ENCODE data around the gene BUB1. TPM values are rescaled to one million over a fixed set of nuclear protein-coding genes. Genes with fewer than 3 reads are reported as not detected.

The BUB1 gene
- total and polyA plus RNA-seq, 9 of the 15 experiments (the other 6 are each of a cell fraction or from before 2014, with no cell fraction given) = 73.4 to 247 (median 118) TPM

DNA sequence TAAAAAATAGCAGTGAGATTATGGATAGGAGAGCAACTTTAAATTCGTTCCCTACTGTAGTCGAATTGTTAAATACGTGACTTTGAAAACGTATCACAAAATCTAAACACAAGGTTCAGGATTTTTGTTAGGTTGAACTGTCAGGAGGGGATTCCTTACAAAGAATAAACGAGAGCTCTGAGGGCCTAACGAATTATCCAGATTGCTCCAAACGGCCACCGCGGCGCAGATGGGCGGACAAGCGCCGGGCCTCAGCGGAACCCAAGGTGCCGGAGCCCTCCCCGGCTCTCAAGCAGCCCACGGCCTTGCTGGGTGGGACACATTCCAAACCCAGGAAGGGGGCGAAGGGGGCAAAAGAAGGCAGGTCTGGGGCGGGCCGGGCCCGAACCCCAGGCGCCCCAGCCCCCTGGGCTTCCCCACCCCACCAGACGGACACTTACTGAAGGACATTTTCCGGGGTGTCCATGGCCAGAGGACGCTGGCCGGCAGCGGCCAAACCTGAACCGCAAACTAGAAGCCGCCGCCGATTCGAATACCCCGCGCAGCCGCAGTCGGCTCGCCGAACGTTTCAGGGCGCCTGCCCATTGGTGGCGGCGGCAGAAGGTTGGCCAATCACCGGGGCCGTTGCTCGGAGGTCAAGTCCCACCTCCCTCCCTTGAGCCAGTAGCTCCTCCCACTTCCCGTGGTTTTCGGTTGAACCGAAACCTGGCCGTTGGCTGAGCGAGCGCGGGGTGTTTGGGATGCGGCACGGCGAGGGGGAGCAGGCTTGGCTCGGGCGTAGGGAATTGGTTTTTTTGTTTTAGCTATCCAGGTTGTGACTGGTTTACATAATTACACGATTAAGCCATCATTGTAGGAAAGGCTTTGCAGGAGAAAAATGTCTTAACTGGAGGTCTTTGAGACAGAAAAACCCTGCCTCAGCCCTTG is at the start of gene BUB1 (continued):
- TF ChIP-seq EZH2 (IDR thresholded peaks at IDR 0.05; ENCODE audit: borderline replicate concordance, low read depth, low read length) (no peak), XRCC4 (IDR thresholded peaks at IDR 0.05; ENCODE audit: extremely low read depth, insufficient read depth, insufficient read length) (no peak), ZNF408 (CRISPR knock-in tag; IDR thresholded peaks at IDR 0.05; ENCODE audit: low read depth) (no peak), SMARCB1 (IDR thresholded peaks at IDR 0.05; ENCODE audit: insufficient read length, low read depth) (no peak), HLTF (IDR thresholded peaks at IDR 0.05) (no peak), PML (IDR thresholded peaks at IDR 0.05; ENCODE audit: low read length) (peak; percentile 89), MEF2A (IDR thresholded peaks at IDR 0.05; ENCODE audit: control insufficient read depth, low read depth, low read length) (no peak), NCOA2 (IDR thresholded peaks at IDR 0.05; ENCODE audit: partially characterized antibody in 2 of 2) (no peak), JUND (IDR thresholded peaks at IDR 0.05; ENCODE audit: borderline replicate concordance, low read depth, low read length) (peak; percentile 52; the same call in 1 of the 2 replicates), JUND (tag; IDR thresholded peaks at IDR 0.05; ENCODE audit: borderline replicate concordance, low read depth, low read length) (no peak; the same call in 2 of the 3 replicates)
- TF ChIP-seq, protein P1, sequence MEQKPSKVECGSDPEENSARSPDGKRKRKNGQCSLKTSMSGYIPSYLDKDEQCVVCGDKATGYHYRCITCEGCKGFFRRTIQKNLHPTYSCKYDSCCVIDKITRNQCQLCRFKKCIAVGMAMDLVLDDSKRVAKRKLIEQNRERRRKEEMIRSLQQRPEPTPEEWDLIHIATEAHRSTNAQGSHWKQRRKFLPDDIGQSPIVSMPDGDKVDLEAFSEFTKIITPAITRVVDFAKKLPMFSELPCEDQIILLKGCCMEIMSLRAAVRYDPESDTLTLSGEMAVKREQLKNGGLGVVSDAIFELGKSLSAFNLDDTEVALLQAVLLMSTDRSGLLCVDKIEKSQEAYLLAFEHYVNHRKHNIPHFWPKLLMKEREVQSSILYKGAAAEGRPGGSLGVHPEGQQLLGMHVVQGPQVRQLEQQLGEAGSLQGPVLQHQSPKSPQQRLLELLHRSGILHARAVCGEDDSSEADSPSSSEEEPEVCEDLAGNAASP (IDR thresholded peaks at IDR 0.05) = no peak
- TF ChIP-seq, protein P2, sequence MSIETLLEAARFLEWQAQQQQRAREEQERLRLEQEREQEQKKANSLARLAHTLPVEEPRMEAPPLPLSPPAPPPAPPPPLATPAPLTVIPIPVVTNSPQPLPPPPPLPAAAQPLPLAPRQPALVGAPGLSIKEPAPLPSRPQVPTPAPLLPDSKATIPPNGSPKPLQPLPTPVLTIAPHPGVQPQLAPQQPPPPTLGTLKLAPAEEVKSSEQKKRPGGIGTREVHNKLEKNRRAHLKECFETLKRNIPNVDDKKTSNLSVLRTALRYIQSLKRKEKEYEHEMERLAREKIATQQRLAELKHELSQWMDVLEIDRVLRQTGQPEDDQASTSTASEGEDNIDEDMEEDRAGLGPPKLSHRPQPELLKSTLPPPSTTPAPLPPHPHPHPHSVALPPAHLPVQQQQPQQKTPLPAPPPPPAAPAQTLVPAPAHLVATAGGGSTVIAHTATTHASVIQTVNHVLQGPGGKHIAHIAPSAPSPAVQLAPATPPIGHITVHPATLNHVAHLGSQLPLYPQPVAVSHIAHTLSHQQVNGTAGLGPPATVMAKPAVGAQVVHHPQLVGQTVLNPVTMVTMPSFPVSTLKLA (conservative IDR thresholded peaks at IDR 0.05) = peak; percentile 53 to 82; a peak in 3 of 4 replicates
- TF ChIP-seq, protein P3, sequence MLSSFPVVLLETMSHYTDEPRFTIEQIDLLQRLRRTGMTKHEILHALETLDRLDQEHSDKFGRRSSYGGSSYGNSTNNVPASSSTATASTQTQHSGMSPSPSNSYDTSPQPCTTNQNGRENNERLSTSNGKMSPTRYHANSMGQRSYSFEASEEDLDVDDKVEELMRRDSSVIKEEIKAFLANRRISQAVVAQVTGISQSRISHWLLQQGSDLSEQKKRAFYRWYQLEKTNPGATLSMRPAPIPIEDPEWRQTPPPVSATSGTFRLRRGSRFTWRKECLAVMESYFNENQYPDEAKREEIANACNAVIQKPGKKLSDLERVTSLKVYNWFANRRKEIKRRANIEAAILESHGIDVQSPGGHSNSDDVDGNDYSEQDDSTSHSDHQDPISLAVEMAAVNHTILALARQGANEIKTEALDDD (IDR thresholded peaks at IDR 0.05) = no peak
- TF ChIP-seq, protein P4, sequence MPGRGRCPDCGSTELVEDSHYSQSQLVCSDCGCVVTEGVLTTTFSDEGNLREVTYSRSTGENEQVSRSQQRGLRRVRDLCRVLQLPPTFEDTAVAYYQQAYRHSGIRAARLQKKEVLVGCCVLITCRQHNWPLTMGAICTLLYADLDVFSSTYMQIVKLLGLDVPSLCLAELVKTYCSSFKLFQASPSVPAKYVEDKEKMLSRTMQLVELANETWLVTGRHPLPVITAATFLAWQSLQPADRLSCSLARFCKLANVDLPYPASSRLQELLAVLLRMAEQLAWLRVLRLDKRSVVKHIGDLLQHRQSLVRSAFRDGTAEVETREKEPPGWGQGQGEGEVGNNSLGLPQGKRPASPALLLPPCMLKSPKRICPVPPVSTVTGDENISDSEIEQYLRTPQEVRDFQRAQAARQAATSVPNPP (IDR thresholded peaks at IDR 0.05; ENCODE audit: borderline replicate concordance, insufficient read depth, insufficient read length) = no peak
- TF ChIP-seq, protein P5, sequence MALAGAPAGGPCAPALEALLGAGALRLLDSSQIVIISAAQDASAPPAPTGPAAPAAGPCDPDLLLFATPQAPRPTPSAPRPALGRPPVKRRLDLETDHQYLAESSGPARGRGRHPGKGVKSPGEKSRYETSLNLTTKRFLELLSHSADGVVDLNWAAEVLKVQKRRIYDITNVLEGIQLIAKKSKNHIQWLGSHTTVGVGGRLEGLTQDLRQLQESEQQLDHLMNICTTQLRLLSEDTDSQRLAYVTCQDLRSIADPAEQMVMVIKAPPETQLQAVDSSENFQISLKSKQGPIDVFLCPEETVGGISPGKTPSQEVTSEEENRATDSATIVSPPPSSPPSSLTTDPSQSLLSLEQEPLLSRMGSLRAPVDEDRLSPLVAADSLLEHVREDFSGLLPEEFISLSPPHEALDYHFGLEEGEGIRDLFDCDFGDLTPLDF (CRISPR knock-in tag; IDR thresholded peaks at IDR 0.05) = 0 out of 2 replicates have a peak, but pooled peaks have one; percentile 35

Data from K562 (cell line).